HepG2 (cell line): ENCODE results near the gene EEF1AKMT4. TPM values are rescaled to one million over a fixed set of nuclear protein-coding genes. Genes with fewer than 3 reads are reported as not detected.

ENCODE experiments used
- ESRRA ChIP-seq: sonication (generic); formaldehyde crosslinking; IDR thresholded peaks from 2 replicates; pipeline ENCODE4 v1.5.1; 2020; ENCODE audit warnings: mild to moderate bottlenecking, low read depth, missing genetic modification reagents
- HMGA1 ChIP-seq: sonication (generic); formaldehyde crosslinking; conservative IDR thresholded peaks from 2 replicates; pipeline ENCODE4 v1.4.0; 2020; ENCODE audit warnings: missing genetic modification reagents
- HNF1A ChIP-seq, 2 experiments: sonication (generic) in 1 of 2; formaldehyde crosslinking in 1 of 2; IDR thresholded peaks; 2 replicates each; pipeline versions ENCODE4 v1.4.0 to v1.6.1; 2016 to 2020; ENCODE audit warnings: borderline replicate concordance in 1 of 2, low read depth in 1 of 2, mild to moderate bottlenecking in 1 of 2, missing genetic modification reagents in 1 of 2
- MYC ChIP-seq: sonication (generic); formaldehyde crosslinking; IDR thresholded peaks from 2 replicates; pipeline ENCODE4 v1.9.0; 2021; ENCODE audit warnings: missing genetic modification reagents, borderline replicate concordance
- NCOA1 ChIP-seq: sonication (generic); formaldehyde crosslinking; IDR thresholded peaks from 2 replicates; pipeline ENCODE4 v1.9.0; 2021; ENCODE audit warnings: missing genetic modification reagents
- PHB2 ChIP-seq: fragments of 450-650 bp; IDR thresholded peaks from 2 replicates; pipeline ENCODE4 v1.6.1; 2018; ENCODE audit not compliant: partially characterized antibody
- PHF20 ChIP-seq: sonication (generic); formaldehyde crosslinking; IDR thresholded peaks from 2 replicates; pipeline ENCODE4 v1.5.0; 2020; ENCODE audit warnings: mild to moderate bottlenecking, missing genetic modification reagents
- PPARG ChIP-seq: conservative IDR thresholded peaks from 2 replicates; pipeline ENCODE4 v1.6.1; 2016; ENCODE audit warnings: missing biosample characterization, missing genetic modification reagents
- SKI ChIP-seq: fragments of 450-650 bp; IDR thresholded peaks from one replicate; pipeline ENCODE4 v1.6.1; 2018; ENCODE audit warnings: mild to moderate bottlenecking; ENCODE audit not compliant: partially characterized antibody
- SMARCE1 ChIP-seq: fragments of 450-650 bp; IDR thresholded peaks from 2 replicates; pipeline ENCODE4 v1.6.1; 2017; ENCODE audit warnings: borderline replicate concordance
- TCF12 ChIP-seq, 2 experiments: fragments of 450-650 bp in 1 of 2; sonication (generic) in 1 of 2; formaldehyde crosslinking in 1 of 2; IDR thresholded peaks; 2 replicates each; pipeline versions ENCODE4 v1.6.1 to v1.8.0; 2017 to 2022; ENCODE audit warnings: antibody characterized with exemption in 1 of 2, mild to moderate bottlenecking in 1 of 2, missing genetic modification reagents in 1 of 2, moderate library complexity in 1 of 2
- ZNF24 ChIP-seq: fragments of 450-650 bp; IDR thresholded peaks from 2 replicates; pipeline ENCODE4 v1.6.1; 2017; ENCODE audit warnings: antibody characterized with exemption, mild to moderate bottlenecking
- ZNF576 ChIP-seq: sonication (generic); formaldehyde crosslinking; IDR thresholded peaks from 2 replicates; pipeline ENCODE4 v1.4.0; 2020; ENCODE audit warnings: mild to moderate bottlenecking, missing genetic modification reagents
- ZNF703 ChIP-seq: sonication (generic); formaldehyde crosslinking; IDR thresholded peaks from 2 replicates; pipeline ENCODE4 v1.5.1; 2020; ENCODE audit warnings: missing genetic modification reagents, mild to moderate bottlenecking, moderate library complexity, borderline replicate concordance
- polyA plus RNA-seq, 8 experiments: library from polyadenylated mRNA; depleted of rRNA in 3 of 8; stranded (reverse) in 7 of 8; unstranded in 1 of 8; fragments of >200 nt; fragmentation: Illumina TruSeq in 4 of 8; extraction: Trizol in 4 of 8; gene quantifications; 2 replicates each; pipeline versions ENCODE4 v1.2.1 to v1.2.3, GENCODE V29; 2011 to 2016; ENCODE audit warnings: low read depth in 4 of 8, missing spikeins in 1 of 8, mixed read lengths in 1 of 8; ENCODE audit not compliant: insufficient read depth in 1 of 8
- total RNA-seq, 5 experiments: library from RNA; depleted of rRNA; stranded (reverse); fragments of >200 nt; fragmentation: Illumina TruSeq; extraction: Trizol; gene quantifications; 2 replicates each; pipeline ENCODE4 v1.2.3, GENCODE V29; 2016; ENCODE audit warnings: low read depth in 1 of 5
- TF ChIP-seq, protein P1 (sequence below): sonication (generic); formaldehyde crosslinking; IDR thresholded peaks from 2 replicates; pipeline ENCODE4 v1.8.1; 2023; ENCODE audit warnings: missing genetic modification reagents, inconsistent platforms, borderline replicate concordance
- TF ChIP-seq, protein P2 (sequence below): sonication (generic); formaldehyde crosslinking; IDR thresholded peaks from 2 replicates; pipeline ENCODE4 v1.5.0; 2020; ENCODE audit warnings: missing genetic modification reagents

EEF1AKMT4 gene
- total and polyA plus RNA-seq, 2 of the 13 experiments (the other 11 are each of a cell fraction or from before 2014, with no cell fraction given): 13.1 to 15.8 TPM

GRCh38 chr3:184248454-184249411, 739 bp upstream of the EEF1AKMT4 start, which contains the start of gene ALG3 (continued):
- TF ChIP-seq HNF1A (IDR thresholded peaks at IDR 0.05; ENCODE audit: low read depth): no peak
- TF ChIP-seq HNF1A (CRISPR knock-in tag; IDR thresholded peaks at IDR 0.05; ENCODE audit: borderline replicate concordance): peak; percentile 82
- TF ChIP-seq MYC (CRISPR knock-in tag): peak; percentile 97
- no peak for TF ChIP-seq ZNF24
- no peak for TF ChIP-seq ZNF703
- TF ChIP-seq HMGA1: no peak
- peak; percentile 33; the same call in 1 of the 2 replicates for TF ChIP-seq ESRRA (CRISPR knock-in tag)
- TF ChIP-seq TCF12 (IDR thresholded peaks at IDR 0.05): no peak
- no peak for TF ChIP-seq TCF12 (CRISPR knock-in tag; IDR thresholded peaks at IDR 0.05)
- TF ChIP-seq PPARG (CRISPR knock-in tag): no peak
- TF ChIP-seq, protein P1, sequence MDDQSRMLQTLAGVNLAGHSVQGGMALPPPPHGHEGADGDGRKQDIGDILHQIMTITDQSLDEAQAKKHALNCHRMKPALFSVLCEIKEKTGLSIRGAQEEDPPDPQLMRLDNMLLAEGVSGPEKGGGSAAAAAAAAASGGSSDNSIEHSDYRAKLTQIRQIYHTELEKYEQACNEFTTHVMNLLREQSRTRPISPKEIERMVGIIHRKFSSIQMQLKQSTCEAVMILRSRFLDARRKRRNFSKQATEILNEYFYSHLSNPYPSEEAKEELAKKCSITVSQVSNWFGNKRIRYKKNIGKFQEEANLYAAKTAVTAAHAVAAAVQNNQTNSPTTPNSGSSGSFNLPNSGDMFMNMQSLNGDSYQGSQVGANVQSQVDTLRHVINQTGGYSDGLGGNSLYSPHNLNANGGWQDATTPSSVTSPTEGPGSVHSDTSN (CRISPR knock-in tag): no peak
- TF ChIP-seq SKI: peak; percentile 41
- no peak for TF ChIP-seq SMARCE1
- no peak for TF ChIP-seq PHB2
- TF ChIP-seq, protein P2, sequence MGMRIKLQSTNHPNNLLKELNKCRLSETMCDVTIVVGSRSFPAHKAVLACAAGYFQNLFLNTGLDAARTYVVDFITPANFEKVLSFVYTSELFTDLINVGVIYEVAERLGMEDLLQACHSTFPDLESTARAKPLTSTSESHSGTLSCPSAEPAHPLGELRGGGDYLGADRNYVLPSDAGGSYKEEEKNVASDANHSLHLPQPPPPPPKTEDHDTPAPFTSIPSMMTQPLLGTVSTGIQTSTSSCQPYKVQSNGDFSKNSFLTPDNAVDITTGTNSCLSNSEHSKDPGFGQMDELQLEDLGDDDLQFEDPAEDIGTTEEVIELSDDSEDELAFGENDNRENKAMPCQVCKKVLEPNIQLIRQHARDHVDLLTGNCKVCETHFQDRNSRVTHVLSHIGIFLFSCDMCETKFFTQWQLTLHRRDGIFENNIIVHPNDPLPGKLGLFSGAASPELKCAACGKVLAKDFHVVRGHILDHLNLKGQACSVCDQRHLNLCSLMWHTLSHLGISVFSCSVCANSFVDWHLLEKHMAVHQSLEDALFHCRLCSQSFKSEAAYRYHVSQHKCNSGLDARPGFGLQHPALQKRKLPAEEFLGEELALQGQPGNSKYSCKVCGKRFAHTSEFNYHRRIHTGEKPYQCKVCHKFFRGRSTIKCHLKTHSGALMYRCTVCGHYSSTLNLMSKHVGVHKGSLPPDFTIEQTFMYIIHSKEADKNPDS: 0 out of 2 replicates have a peak, but pooled peaks have one; percentile 29
- peak; percentile 82 for TF ChIP-seq PHF20 (CRISPR knock-in tag)
- TF ChIP-seq ZNF576 (CRISPR knock-in tag): peak; percentile 73
- TF ChIP-seq NCOA1 (CRISPR knock-in tag): no peak
